H9 (cell line): ENCODE data around the gene MYOM3. TPM values are rescaled to one million over a fixed set of nuclear protein-coding genes. Genes with fewer than 3 reads are reported as not detected.

Source experiments
- DNase-seq: peaks from one replicate; pipeline ENCODE4 v3.0.0-alpha.2; 2017
- H2AFZ ChIP-seq: one replicate; pipeline ENCODE4 v1.6.1; 2013; ENCODE audit warnings: mild to moderate bottlenecking, low read length, control low read depth, moderate library complexity
- H2AK5ac ChIP-seq: 2 replicates; pipeline ENCODE4 v1.6.1; 2013; ENCODE audit warnings: low read length, control low read depth, mixed read lengths; ENCODE audit not compliant: insufficient read length
- H2BK120ac ChIP-seq: one replicate; pipeline ENCODE4 v1.6.1; 2013; ENCODE audit warnings: low read depth, mild to moderate bottlenecking, low read length, control low read depth, inconsistent platforms; ENCODE audit not compliant: poor library complexity, severe bottlenecking
- H2BK12ac ChIP-seq: 2 replicates; pipeline ENCODE4 v1.6.1; 2013; ENCODE audit warnings: low read length, control low read depth, mixed read lengths, low read depth; ENCODE audit not compliant: insufficient read length
- H2BK15ac ChIP-seq: 2 replicates; pipeline ENCODE4 v1.6.1; 2013; ENCODE audit warnings: low read depth, low read length, control low read depth
- H2BK20ac ChIP-seq: one replicate; pipeline ENCODE4 v1.6.1; 2013; ENCODE audit warnings: low read depth, mild to moderate bottlenecking, low read length, control low read depth, inconsistent platforms; ENCODE audit not compliant: poor library complexity, severe bottlenecking
- H2BK5ac ChIP-seq: 2 replicates; pipeline ENCODE4 v1.6.1; 2013; ENCODE audit warnings: low read length, control low read depth, mixed read lengths; ENCODE audit not compliant: insufficient read length
- H3K14ac ChIP-seq: 2 replicates; pipeline ENCODE4 v1.6.1; 2013; ENCODE audit warnings: low read length, control low read depth; ENCODE audit not compliant: insufficient read depth
- H3K18ac ChIP-seq: 2 replicates; pipeline ENCODE4 v1.6.1; 2013; ENCODE audit warnings: low read depth, mild to moderate bottlenecking, mixed read lengths, low read length, control low read depth; ENCODE audit not compliant: insufficient read length
- H3K23ac ChIP-seq: 2 replicates; pipeline ENCODE4 v1.6.1; 2013; ENCODE audit warnings: low read length, control low read depth, mixed read lengths, low read depth; ENCODE audit not compliant: insufficient read length
- H3K23me2 ChIP-seq: 2 replicates; pipeline ENCODE4 v1.6.1; 2013; ENCODE audit warnings: low read depth, mild to moderate bottlenecking, mixed read lengths, low read length, control low read depth; ENCODE audit not compliant: insufficient read length, poor library complexity, severe bottlenecking
- H3K27ac ChIP-seq: 2 replicates; pipeline ENCODE4 v1.5.1; 2013; ENCODE audit warnings: low read length, control low read depth, mixed read lengths, low read depth; ENCODE audit not compliant: insufficient read length
- H3K27me3 ChIP-seq: 2 replicates; pipeline ENCODE4 v1.6.1; 2013; ENCODE audit warnings: low read length, control low read depth, inconsistent platforms; ENCODE audit not compliant: insufficient read depth
- H3K4ac ChIP-seq: 2 replicates; pipeline ENCODE4 v1.6.1; 2013; ENCODE audit warnings: low read depth, mild to moderate bottlenecking, control low read depth, inconsistent platforms, low read length, moderate library complexity
- H3K4me1 ChIP-seq: 2 replicates; pipeline ENCODE4 v1.6.1; 2013; ENCODE audit warnings: low read length, control low read depth, inconsistent platforms; ENCODE audit not compliant: insufficient read depth
- H3K4me2 ChIP-seq: 2 replicates; pipeline ENCODE4 v1.6.1; 2013; ENCODE audit warnings: low read length, control low read depth, mixed read lengths; ENCODE audit not compliant: insufficient read length, insufficient read depth
- H3K56ac ChIP-seq: 2 replicates; pipeline ENCODE4 v1.6.1; 2013; ENCODE audit warnings: low read depth, mild to moderate bottlenecking, mixed read lengths, low read length, control low read depth; ENCODE audit not compliant: insufficient read length
- H3K79me1 ChIP-seq: 2 replicates; pipeline ENCODE4 v1.6.1; 2013; ENCODE audit warnings: low read depth, mild to moderate bottlenecking, moderate library complexity, low read length, control low read depth, inconsistent platforms; ENCODE audit not compliant: insufficient read depth, poor library complexity, severe bottlenecking
- H3K79me2 ChIP-seq: 2 replicates; pipeline ENCODE4 v1.6.1; 2013; ENCODE audit warnings: low read length, control low read depth, inconsistent platforms; ENCODE audit not compliant: insufficient read depth
- H3K9ac ChIP-seq: 2 replicates; pipeline ENCODE4 v1.6.1; 2013; ENCODE audit warnings: low read length, control low read depth, mixed read lengths; ENCODE audit not compliant: insufficient read length; ENCODE audit errors: extremely low read depth
- H3K9me3 ChIP-seq: one replicate; pipeline ENCODE4 v1.6.1; 2013; ENCODE audit warnings: low read depth, low read length, inconsistent platforms; ENCODE audit not compliant: control insufficient read depth
- H3T11ph ChIP-seq: one replicate; pipeline ENCODE4 v1.6.1; 2013; ENCODE audit warnings: mild to moderate bottlenecking, low read length, control low read depth, inconsistent platforms
- H4K20me1 ChIP-seq: one replicate; pipeline ENCODE4 v1.6.1; 2013; ENCODE audit not compliant: control insufficient read depth, insufficient read length, insufficient read depth
- H4K5ac ChIP-seq: 2 replicates; pipeline ENCODE4 v1.6.1; 2013; ENCODE audit warnings: low read depth, mild to moderate bottlenecking, mixed read lengths, low read length, control low read depth; ENCODE audit not compliant: insufficient read length
- H4K8ac ChIP-seq: replicated peaks from 2 replicates; pipeline ENCODE4 v1.6.1; 2013; ENCODE audit warnings: low read length, control low read depth, mixed read lengths, low read depth; ENCODE audit not compliant: insufficient read length
- H4K91ac ChIP-seq: 2 replicates; pipeline ENCODE4 v1.6.1; 2013; ENCODE audit warnings: low read depth, mild to moderate bottlenecking, moderate library complexity, mixed read lengths, low read length, control low read depth; ENCODE audit not compliant: insufficient read length
- H3K27ac Mint-ChIP-seq, 3 experiments: 2 replicates in 2 of 3; 3 replicates in 1 of 3; pipeline ENCODE4 v1.8.0; 2020 to 2021; ENCODE audit warnings: mixed read lengths in 3 of 3, mild to moderate bottlenecking in 1 of 3, moderate library complexity in 1 of 3
- H3K27me3 Mint-ChIP-seq: 2 replicates; pipeline ENCODE4 v1.8.0; 2021; ENCODE audit warnings: low read depth, mild to moderate bottlenecking, moderate library complexity, mixed read lengths
- H3K36me3 Mint-ChIP-seq, 3 experiments: 2 replicates in 2 of 3; 3 replicates in 1 of 3; pipeline ENCODE4 v1.8.0; 2020 to 2021; ENCODE audit warnings: low read depth in 3 of 3, mixed read lengths in 3 of 3; ENCODE audit not compliant: insufficient read depth in 1 of 3
- H3K4me1 Mint-ChIP-seq, 2 experiments: 2 replicates each; pipeline ENCODE4 v1.8.0; 2020; ENCODE audit warnings: mixed read lengths in 2 of 2
- H3K4me3 Mint-ChIP-seq, 2 experiments: 2 replicates in 1 of 2; 3 replicates in 1 of 2; pipeline ENCODE4 v1.8.0; 2020 to 2021; ENCODE audit warnings: mild to moderate bottlenecking in 2 of 2, mixed read lengths in 2 of 2, moderate library complexity in 1 of 2
- H3K9me3 Mint-ChIP-seq, 2 experiments: 2 replicates in 1 of 2; 3 replicates in 1 of 2; pipeline ENCODE4 v1.8.0; 2020; ENCODE audit warnings: mild to moderate bottlenecking in 2 of 2, mixed read lengths in 2 of 2, moderate library complexity in 1 of 2
- CTCF ChIP-seq: fragments of 200-600 bp; sonication (generic); conservative IDR thresholded peaks from 3 replicates; pipeline ENCODE4 v1.8.0; 2021; ENCODE audit warnings: antibody characterized with exemption, mild to moderate bottlenecking
- WGBS: extraction: QIAGEN DNeasy Blood & Tissue Kit; methylation state at CpG from one replicate; pipeline ENCODE4 v1.1.7; 2013; ENCODE audit warnings: missing lambda C conversion rate, low lambda C conversion rate, mixed read lengths; ENCODE audit not compliant: insufficient read length; ENCODE audit errors: extremely low coverage; 5-methylcytosine and 5-hydroxymethylcytosine counted together
- total RNA-seq: library from RNA; stranded (reverse); gene quantifications from 2 replicates; pipeline ENCODE4 v1.2.1, GENCODE V29; 2021

Gene MYOM3
- total RNA-seq, 1 experiment from 2014 or later = 0.11 TPM

- no peak overlapping the region for H4K5ac ChIP-seq
- H2AFZ ChIP-seq = no peak overlapping the region
- H3K18ac ChIP-seq = no peak overlapping the region
- DNase-seq = no peak
- no peaks in the 10 kb centered on the region for H3K9me3 ChIP-seq
- no peaks in the 10 kb centered on the region for H3K79me1 ChIP-seq
- H3K27me3 ChIP-seq = no peaks in the 10 kb centered on the region
- H2BK120ac ChIP-seq = no peak overlapping the region
- H2BK15ac ChIP-seq = no peak overlapping the region
- H3K56ac ChIP-seq = no peak overlapping the region
- no peak overlapping the region for H3K23ac ChIP-seq
- Mint-ChIP-seq H3K27me3 (no peaks in the 10 kb centered on the region; the same call in none of the 2 replicates), H3K4me3 (no peak overlapping the region), H3K9me3 (no peaks in the 10 kb centered on the region), H3K4me1 (peaks cover 20 to 21% of the 10 kb centered on the region in 2 experiments), H3K27ac (no peak overlapping the region), H3K36me3 (no peaks in the 10 kb centered on the region)
- H3K14ac ChIP-seq = no peak overlapping the region
- H2BK20ac ChIP-seq = no peak overlapping the region
- H3K4me2 ChIP-seq = no peak overlapping the region
- no peaks in the 10 kb centered on the region for H3K79me2 ChIP-seq
- no peak for TF ChIP-seq CTCF
- H2BK12ac ChIP-seq = no peak overlapping the region
- no peak overlapping the region for H4K91ac ChIP-seq
- no peak overlapping the region for H2BK5ac ChIP-seq
- no peaks in the 10 kb centered on the region for H4K20me1 ChIP-seq
- no peak overlapping the region for H3K4ac ChIP-seq
- no peak overlapping the region for H2AK5ac ChIP-seq
- H3K23me2 ChIP-seq = no peaks in the 10 kb centered on the region
- H3K4me1 ChIP-seq = peaks cover 4% of the 10 kb centered on the region; the same call in 1 of the 2 replicates
- no peak overlapping the region for H3T11ph ChIP-seq
- H4K8ac ChIP-seq = no peak overlapping the region
- no CpG with 5 or more reads among the region's 5 CpGs for WGBS
- H3K9ac ChIP-seq = no peak overlapping the region
- no peak overlapping the region for H3K27ac ChIP-seq
These were observed 7.5 kb upstream of the MYOM3 start for GRCh38 chr1:24119489-24119858.
